GM12878 (cell line): ENCODE measurements around the gene GAS2L3. TPM values are rescaled to one million over a fixed set of nuclear protein-coding genes. Genes with fewer than 3 reads are reported as not detected.

Experiments
- ATF2 ChIP-seq: IDR thresholded peaks from 2 replicates; pipeline ENCODE4 v1.6.1; 2012; ENCODE audit warnings: low read length, inconsistent platforms
- CBX3 ChIP-seq: fragments of 200-600 bp; sonication (generic); IDR thresholded peaks from 2 replicates; pipeline ENCODE4 v1.6.1; 2016; ENCODE audit warnings: low read depth, borderline replicate concordance
- CHD2 ChIP-seq: IDR thresholded peaks from 2 replicates; pipeline ENCODE4 v1.6.1; 2011; ENCODE audit warnings: low read depth, low read length, improper control_type of control experiment, borderline replicate concordance
- FOXM1 ChIP-seq: IDR thresholded peaks from 2 replicates; pipeline ENCODE4 v1.6.1; 2012; ENCODE audit warnings: low read depth, mild to moderate bottlenecking, inconsistent platforms, low read length, moderate library complexity
- HDAC2 ChIP-seq: fragments of 200-600 bp; sonication (generic); IDR thresholded peaks from 2 replicates; pipeline ENCODE4 v1.6.1; 2017
- HSF1 ChIP-seq: fragments of 150-350 bp; IDR thresholded peaks from 2 replicates; pipeline ENCODE4 v1.6.1; 2014; ENCODE audit warnings: mild to moderate bottlenecking, low read depth, low read length
- JUNB ChIP-seq: IDR thresholded peaks from 2 replicates; pipeline ENCODE4 v1.6.1; 2016; ENCODE audit warnings: antibody characterized with exemption, mild to moderate bottlenecking
- MAX ChIP-seq: IDR thresholded peaks from 2 replicates; pipeline ENCODE4 v1.6.1; 2012; ENCODE audit warnings: low read depth, low read length, improper control_type of control experiment
- MLLT1 ChIP-seq: fragments of 450-650 bp; IDR thresholded peaks from 2 replicates; pipeline ENCODE4 v1.6.1; 2016; ENCODE audit warnings: mild to moderate bottlenecking
- NFIC ChIP-seq: IDR thresholded peaks from 2 replicates; pipeline ENCODE4 v1.6.1; 2012; ENCODE audit warnings: low read depth, mild to moderate bottlenecking, inconsistent platforms, low read length, moderate library complexity
- NR2C1 ChIP-seq: fragments of 450-650 bp; IDR thresholded peaks from 2 replicates; pipeline ENCODE4 v1.6.1; 2017; ENCODE audit warnings: antibody characterized with exemption, mild to moderate bottlenecking, moderate library complexity
- NR2C2 ChIP-seq: IDR thresholded peaks from 2 replicates; pipeline ENCODE4 v1.6.1; 2011; ENCODE audit warnings: borderline replicate concordance, low read depth; ENCODE audit not compliant: control insufficient read depth, insufficient read length
- POLR2AphosphoS2 ChIP-seq: IDR thresholded peaks from 2 replicates; pipeline ENCODE4 v1.6.1; 2011; ENCODE audit warnings: low read depth, mild to moderate bottlenecking, low read length, improper control_type of control experiment, moderate library complexity
- POLR2AphosphoS5 ChIP-seq: IDR thresholded peaks from 2 replicates; pipeline ENCODE4 v1.6.1; 2011; ENCODE audit warnings: mild to moderate bottlenecking, low read length, inconsistent platforms
- RCOR1 ChIP-seq: conservative IDR thresholded peaks from 2 replicates; pipeline ENCODE4 v1.6.1; 2012; ENCODE audit warnings: low read depth, low read length, improper control_type of control experiment
- SP1 ChIP-seq: IDR thresholded peaks from one replicate; pipeline ENCODE4 v1.6.1; 2011; ENCODE audit warnings: low read depth, low read length
- YBX1 ChIP-seq: fragments of 450-650 bp; IDR thresholded peaks from 2 replicates; pipeline ENCODE4 v1.6.1; 2016; ENCODE audit warnings: antibody characterized with exemption
- ZBTB33 ChIP-seq: fragments of 450-650 bp; IDR thresholded peaks from 2 replicates; pipeline ENCODE4 v1.6.1; 2017; ENCODE audit warnings: mild to moderate bottlenecking
- ZBTB40 ChIP-seq: fragments of 450-650 bp; IDR thresholded peaks from 2 replicates; pipeline ENCODE4 v1.6.1; 2016; ENCODE audit warnings: mild to moderate bottlenecking, moderate library complexity, borderline replicate concordance
- ZZZ3 ChIP-seq: IDR thresholded peaks from 2 replicates; pipeline ENCODE4 v1.6.1; 2011; ENCODE audit warnings: low read depth; ENCODE audit not compliant: control insufficient read depth, insufficient read length
- polyA plus RNA-seq, 11 experiments: library from polyadenylated mRNA; depleted of rRNA in 4 of 11; unstranded in 6 of 11; stranded (reverse) in 5 of 11; fragments of >200 nt; fragmentation: Nextera tagmentation in 4 of 11; fragmentation: Illumina TruSeq in 1 of 11; extraction: Ambion mirVana in 4 of 11; extraction: Trizol in 1 of 11; gene quantifications; 1 replicate in 1 of 11; 2 replicates in 10 of 11; pipeline versions ENCODE4 v1.2.1 to v1.2.3, GENCODE V29; 2011 to 2016; ENCODE audit warnings: inconsistent platforms in 2 of 11, missing spikeins in 2 of 11, low read depth in 1 of 11
- total RNA-seq, 4 experiments: library from RNA; depleted of rRNA in 3 of 4; stranded (reverse); fragments of >200 nt in 3 of 4; fragmentation: Illumina TruSeq in 1 of 4; extraction: Trizol in 1 of 4; gene quantifications; 2 replicates each; pipeline versions ENCODE4 v1.2.1 to v1.2.3, GENCODE V29; 2013 to 2021

The GAS2L3 gene
- total and polyA plus RNA-seq, 10 of the 15 experiments (the other 5 are each of a cell fraction or from before 2014, with no cell fraction given), result 0.46 to 6.6 (median 2.4) TPM

GRCh38 chr12:100566887-100567637, 6.4 kb upstream of the GAS2L3 start (continued):
- peak; percentile 76; the same call in 1 of the 2 replicates for TF ChIP-seq MAX
- no peak for TF ChIP-seq ZBTB40
- TF ChIP-seq POLR2AphosphoS5, result no peak
- no peak for TF ChIP-seq SP1
- TF ChIP-seq FOXM1, result no peak
- no peak for TF ChIP-seq RCOR1
- TF ChIP-seq NR2C1, result no peak
- no peak for TF ChIP-seq ZZZ3
- no peak for TF ChIP-seq MLLT1
- no peak for TF ChIP-seq POLR2AphosphoS2
- no peak for TF ChIP-seq CHD2
- no peak for TF ChIP-seq CBX3
- TF ChIP-seq ZBTB33, result no peak
- TF ChIP-seq ATF2, result 0 out of 2 replicates have a peak, but pooled peaks have one; percentile 16
- TF ChIP-seq HSF1, result no peak
- no peak for TF ChIP-seq HDAC2
- TF ChIP-seq YBX1, result no peak
- TF ChIP-seq NFIC, result no peak
- TF ChIP-seq NR2C2, result no peak
- no peak for TF ChIP-seq JUNB
